ENCODE results near the gene ZNF672.
"Not testable (repeated sequence)": the region's sequence is repeated elsewhere in the genome, so short reads cannot be mapped to it uniquely, and the experiment has no call there.

Gene ZNF672

DNA sequence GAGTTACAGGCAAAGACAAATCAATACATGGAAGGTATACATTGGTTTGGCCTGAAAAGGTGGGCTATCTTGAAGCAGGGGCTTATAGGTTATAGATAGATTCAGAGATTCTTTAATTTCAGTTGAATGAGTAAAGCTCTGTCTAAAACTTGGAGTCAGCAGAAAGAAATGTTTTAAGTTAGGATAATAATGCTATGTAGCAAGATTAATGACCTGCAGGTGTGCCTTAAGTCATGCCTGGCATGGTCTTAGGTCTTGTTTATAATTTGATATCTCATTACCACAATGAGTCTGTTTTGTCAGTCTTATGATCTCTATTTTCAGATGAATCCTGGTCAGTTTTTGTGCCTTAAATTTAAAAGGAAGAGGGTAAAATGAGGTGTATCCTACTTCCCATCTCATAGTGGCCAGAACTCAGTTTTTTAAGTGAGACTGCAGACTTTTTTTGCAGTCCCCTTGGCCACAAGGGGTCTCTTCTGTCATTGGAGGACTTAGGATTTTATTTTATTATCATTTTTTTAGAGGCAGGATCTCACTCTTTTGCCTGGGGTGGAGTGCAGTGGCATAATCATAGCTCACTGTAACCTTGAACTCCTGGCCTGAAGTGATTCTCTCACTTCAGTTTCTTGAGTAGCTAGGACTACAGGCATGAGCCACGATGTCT is 46.7 kb downstream of the ZNF672 start:
- no peak for DNase-seq (ENCODE audit: extremely low read depth, insufficient read length)
- no peaks in the 10 kb centered on the region for H3K27me3 ChIP-seq (replicated peaks; ENCODE audit: control insufficient read depth, insufficient read depth, low read length)
- no peak overlapping the region for H3K4me3 ChIP-seq (replicated peaks; ENCODE audit: low read depth, low read length)
- no peaks in the 10 kb centered on the region for H3K36me3 ChIP-seq (ENCODE audit: control insufficient read depth, insufficient read depth, low read length)
- TF ChIP-seq CTCF (IDR thresholded peaks at IDR 0.05; ENCODE audit: insufficient read depth, low read length, poor library complexity, severe bottlenecking) = no peak

- no peaks in the 10 kb centered on the region for H3K36me3 ChIP-seq (ENCODE audit: control insufficient read depth, insufficient read depth, low read length)
- no peak overlapping the region for H3K4me3 ChIP-seq (replicated peaks; ENCODE audit: low read depth, low read length)
- no peak for DNase-seq (ENCODE audit: extremely low read depth, insufficient read length)
- no peak for TF ChIP-seq CTCF (IDR thresholded peaks at IDR 0.05; ENCODE audit: insufficient read depth, low read length, poor library complexity, severe bottlenecking)
- H3K27me3 ChIP-seq (replicated peaks; ENCODE audit: control insufficient read depth, insufficient read depth, low read length) = no peaks in the 10 kb centered on the region
Observed at GRCh38 chr1:248885646-248886045, 47.6 kb downstream of the ZNF672 start.

DNA sequence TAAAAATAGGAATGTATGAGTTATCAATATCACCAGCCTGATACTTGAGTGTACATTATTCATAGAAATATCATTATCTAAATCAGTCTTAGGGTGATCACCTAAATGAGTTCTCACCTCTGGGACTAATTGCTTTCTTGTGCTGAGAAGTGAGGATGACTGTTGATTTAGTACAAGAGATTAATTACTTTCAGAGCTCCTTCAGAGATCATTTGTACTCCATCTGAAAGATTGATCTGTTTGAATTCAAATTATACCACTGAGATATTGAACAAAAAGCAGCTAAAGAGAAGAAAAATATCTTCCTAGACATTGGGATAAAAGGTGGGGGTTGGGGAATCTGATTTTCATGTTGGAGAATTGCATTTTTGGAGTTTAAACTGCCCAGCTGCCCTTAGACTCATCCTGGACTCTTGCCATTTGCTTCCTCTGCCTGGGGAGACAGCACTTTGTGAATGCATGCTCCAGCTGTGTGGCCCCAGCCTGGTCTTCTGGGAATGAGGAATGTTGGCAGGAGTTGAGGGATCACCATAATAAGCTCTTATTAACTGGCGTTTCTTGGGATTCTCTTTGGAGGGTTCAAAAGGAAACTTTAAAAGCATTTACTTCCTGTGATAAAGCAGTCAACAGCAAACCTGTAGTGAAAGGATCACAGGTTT is 48.3 kb downstream of the ZNF672 start:
- TF ChIP-seq CTCF (IDR thresholded peaks at IDR 0.05; ENCODE audit: insufficient read depth, low read length, poor library complexity, severe bottlenecking) = no peak
- no peaks in the 10 kb centered on the region for H3K36me3 ChIP-seq (ENCODE audit: control insufficient read depth, insufficient read depth, low read length)
- H3K27me3 ChIP-seq (replicated peaks; ENCODE audit: control insufficient read depth, insufficient read depth, low read length) = no peaks in the 10 kb centered on the region
- no peak overlapping the region for H3K4me3 ChIP-seq (replicated peaks; ENCODE audit: low read depth, low read length)
- DNase-seq (ENCODE audit: extremely low read depth, insufficient read length) = no peak

DNA sequence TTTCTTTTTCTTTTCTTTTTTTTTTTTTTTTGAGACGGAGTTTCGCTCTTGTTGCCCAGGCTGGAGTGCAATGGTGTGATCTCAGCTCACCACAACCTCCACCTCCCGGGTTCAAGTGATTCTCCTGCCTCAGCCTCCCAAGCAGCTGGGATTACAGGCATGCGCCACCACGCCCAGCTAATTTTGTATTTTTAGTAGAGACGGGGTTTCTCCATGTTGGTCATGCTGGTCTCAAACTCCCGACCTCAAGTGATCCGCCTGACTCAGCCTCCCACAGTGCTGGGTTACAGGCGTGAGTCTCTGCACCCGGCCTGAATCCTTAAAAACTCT is 51.9 kb downstream of the ZNF672 start:
- H3K4me3 ChIP-seq (replicated peaks; ENCODE audit: low read depth, low read length); H3K36me3 ChIP-seq (ENCODE audit: control insufficient read depth, insufficient read depth, low read length); H3K27me3 ChIP-seq (replicated peaks; ENCODE audit: control insufficient read depth, insufficient read depth, low read length); DNase-seq (ENCODE audit: extremely low read depth, insufficient read length): not testable (repeated sequence)

DNA sequence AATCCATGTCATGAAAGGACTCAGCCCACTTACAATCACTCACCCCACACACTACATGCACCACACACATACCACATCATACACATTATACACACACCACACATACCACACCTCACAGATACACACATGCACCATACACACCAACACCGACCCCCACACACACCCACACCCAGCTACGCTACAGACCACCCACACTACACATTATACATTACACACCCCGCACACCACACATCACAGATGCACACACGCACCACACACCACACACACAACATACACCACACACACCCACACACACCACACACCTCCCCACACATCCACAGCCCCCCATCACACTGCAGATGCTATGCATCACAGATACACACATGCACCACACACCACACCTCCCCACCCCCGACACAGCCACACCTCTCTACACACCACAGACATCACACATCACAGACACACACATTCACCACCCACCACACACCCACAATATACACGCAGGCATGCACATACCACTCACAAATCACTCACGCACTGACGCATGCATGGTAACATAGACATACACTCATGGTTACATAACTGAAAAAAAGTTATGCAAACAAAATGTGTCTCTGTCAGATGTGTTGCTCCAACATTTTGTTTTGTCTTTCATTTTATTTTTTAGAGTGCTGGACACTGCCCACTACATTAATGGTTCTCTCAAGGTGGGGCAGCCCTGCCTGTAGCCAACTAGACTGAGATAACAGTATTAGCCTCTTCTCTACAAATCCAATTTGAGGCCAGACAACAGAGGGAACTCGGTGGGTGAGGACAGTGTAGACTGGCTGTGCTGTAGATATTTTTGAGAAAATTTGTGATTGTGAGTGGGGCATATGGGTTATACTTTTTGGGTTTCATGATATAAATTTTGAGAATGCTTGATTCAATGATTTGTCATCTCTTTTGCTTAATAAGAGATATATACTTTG is 52.8 kb downstream of the ZNF672 start:
- no peaks in the 10 kb centered on the region for H3K27me3 ChIP-seq (replicated peaks; ENCODE audit: control insufficient read depth, insufficient read depth, low read length)

More for the DNA sequence above, 52.8 kb downstream of the ZNF672 start:
- DNase-seq (ENCODE audit: extremely low read depth, insufficient read length) = no peak
- no peak for TF ChIP-seq CTCF (IDR thresholded peaks at IDR 0.05; ENCODE audit: insufficient read depth, low read length, poor library complexity, severe bottlenecking)
- Histone ChIP-seq H3K4me3 (replicated peaks; ENCODE audit: low read depth, low read length) (no peak overlapping the region), H3K36me3 (ENCODE audit: control insufficient read depth, insufficient read depth, low read length) (no peaks in the 10 kb centered on the region)
